ENCODE results near the gene C1QTNF5.

- TF ChIP-seq BHLHE40 (IDR thresholded peaks at IDR 0.05; ENCODE audit: borderline replicate concordance) = no peak
- TF ChIP-seq FOXA1 (IDR thresholded peaks at IDR 0.05) = no peak
- TF ChIP-seq SP1 (IDR thresholded peaks at IDR 0.05) = no peak
- no peak for TF ChIP-seq LEF1 (IDR thresholded peaks at IDR 0.05; ENCODE audit: borderline replicate concordance)
- no peak for TF ChIP-seq FOXK2 (IDR thresholded peaks at IDR 0.05)
- no peak for TF ChIP-seq TARDBP (IDR thresholded peaks at IDR 0.05)
- no peak for TF ChIP-seq ARNT (IDR thresholded peaks at IDR 0.05)
Observed at GRCh38 chr11:119347242-119347641, 6.6 kb upstream of the C1QTNF5 start.

Data from HEK293T (cell line).